ENCODE measurements around the gene CLSTN2. TPM values are rescaled to one million over a fixed set of nuclear protein-coding genes. Genes with fewer than 3 reads are reported as not detected.
A peak's percentile ranks its signal among the peaks of the same experiment; 100 is the strongest.

Gene CLSTN2
- total and polyA plus RNA-seq, 8 donors: 0.31 to 1.1 (median 0.61) TPM

DNA sequence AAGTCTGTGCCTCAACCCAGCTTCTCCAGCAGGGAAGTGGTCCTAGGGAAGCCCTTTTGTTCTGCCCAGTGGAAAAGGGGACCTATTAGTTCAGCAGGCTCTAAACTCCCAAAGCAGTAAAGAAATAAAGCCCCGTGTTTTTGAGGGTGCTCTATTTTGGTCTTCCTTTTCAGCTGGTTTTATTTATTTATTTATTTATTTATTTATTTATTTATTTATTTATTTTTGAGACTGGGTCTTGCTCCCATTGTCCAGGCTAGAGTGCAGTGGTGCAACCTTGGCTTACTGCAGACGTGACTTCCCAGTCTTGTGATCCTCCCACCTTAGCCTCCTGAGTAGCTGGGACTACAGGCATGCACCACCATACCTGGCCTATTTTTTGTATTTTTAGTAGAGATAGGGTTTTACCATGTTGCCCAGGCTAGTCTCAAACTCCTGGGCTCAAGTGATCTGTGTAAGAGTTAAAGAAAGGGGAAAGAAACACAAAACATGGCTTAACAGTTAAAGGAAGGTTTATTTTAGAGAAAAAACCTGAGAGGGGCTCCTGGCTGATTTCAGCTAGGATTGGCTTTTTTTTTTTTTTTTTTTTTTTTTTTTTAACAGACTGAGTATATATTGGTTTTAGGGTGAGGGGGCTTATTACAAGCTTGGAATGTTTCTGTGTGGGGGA lies 154.6 kb downstream of the CLSTN2 start:
- intact Hi-C loops (cut with DNase I): no loop called here
- no peak overlapping the region for H3K27ac ChIP-seq
- H3K9me3 ChIP-seq: peaks cover 0 to 2% of the 10 kb centered on the region in 2 donors
- ATAC-seq (no peak), DNase-seq (no peak)
- TF ChIP-seq, protein P1, sequence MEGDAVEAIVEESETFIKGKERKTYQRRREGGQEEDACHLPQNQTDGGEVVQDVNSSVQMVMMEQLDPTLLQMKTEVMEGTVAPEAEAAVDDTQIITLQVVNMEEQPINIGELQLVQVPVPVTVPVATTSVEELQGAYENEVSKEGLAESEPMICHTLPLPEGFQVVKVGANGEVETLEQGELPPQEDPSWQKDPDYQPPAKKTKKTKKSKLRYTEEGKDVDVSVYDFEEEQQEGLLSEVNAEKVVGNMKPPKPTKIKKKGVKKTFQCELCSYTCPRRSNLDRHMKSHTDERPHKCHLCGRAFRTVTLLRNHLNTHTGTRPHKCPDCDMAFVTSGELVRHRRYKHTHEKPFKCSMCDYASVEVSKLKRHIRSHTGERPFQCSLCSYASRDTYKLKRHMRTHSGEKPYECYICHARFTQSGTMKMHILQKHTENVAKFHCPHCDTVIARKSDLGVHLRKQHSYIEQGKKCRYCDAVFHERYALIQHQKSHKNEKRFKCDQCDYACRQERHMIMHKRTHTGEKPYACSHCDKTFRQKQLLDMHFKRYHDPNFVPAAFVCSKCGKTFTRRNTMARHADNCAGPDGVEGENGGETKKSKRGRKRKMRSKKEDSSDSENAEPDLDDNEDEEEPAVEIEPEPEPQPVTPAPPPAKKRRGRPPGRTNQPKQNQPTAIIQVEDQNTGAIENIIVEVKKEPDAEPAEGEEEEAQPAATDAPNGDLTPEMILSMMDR (IDR thresholded peaks at IDR 0.05): no peak
- H3K4me1 ChIP-seq: no peaks in the 10 kb centered on the region
- no peaks in the 10 kb centered on the region for H3K27me3 ChIP-seq
- H3K36me3 ChIP-seq: no peaks in the 10 kb centered on the region
- no peak overlapping the region for H3K4me3 ChIP-seq

GRCh38 chr3:140091143-140091542 lies 156.2 kb downstream of the CLSTN2 start:
- DNase-seq (peak in 1 of 4 donors; percentile 1), ATAC-seq (no peak)
- H3K4me3 ChIP-seq: no peak overlapping the region
- H3K9me3 ChIP-seq: peaks cover 0 to 2% of the 10 kb centered on the region in 2 donors
- no peaks in the 10 kb centered on the region for H3K27me3 ChIP-seq
- H3K36me3 ChIP-seq: no peaks in the 10 kb centered on the region
- TF ChIP-seq, protein P1 (IDR thresholded peaks at IDR 0.05): no peak
- intact Hi-C loops (cut with DNase I): no loop called here
- no peaks in the 10 kb centered on the region for H3K4me1 ChIP-seq
- no peak overlapping the region for H3K27ac ChIP-seq

DNA sequence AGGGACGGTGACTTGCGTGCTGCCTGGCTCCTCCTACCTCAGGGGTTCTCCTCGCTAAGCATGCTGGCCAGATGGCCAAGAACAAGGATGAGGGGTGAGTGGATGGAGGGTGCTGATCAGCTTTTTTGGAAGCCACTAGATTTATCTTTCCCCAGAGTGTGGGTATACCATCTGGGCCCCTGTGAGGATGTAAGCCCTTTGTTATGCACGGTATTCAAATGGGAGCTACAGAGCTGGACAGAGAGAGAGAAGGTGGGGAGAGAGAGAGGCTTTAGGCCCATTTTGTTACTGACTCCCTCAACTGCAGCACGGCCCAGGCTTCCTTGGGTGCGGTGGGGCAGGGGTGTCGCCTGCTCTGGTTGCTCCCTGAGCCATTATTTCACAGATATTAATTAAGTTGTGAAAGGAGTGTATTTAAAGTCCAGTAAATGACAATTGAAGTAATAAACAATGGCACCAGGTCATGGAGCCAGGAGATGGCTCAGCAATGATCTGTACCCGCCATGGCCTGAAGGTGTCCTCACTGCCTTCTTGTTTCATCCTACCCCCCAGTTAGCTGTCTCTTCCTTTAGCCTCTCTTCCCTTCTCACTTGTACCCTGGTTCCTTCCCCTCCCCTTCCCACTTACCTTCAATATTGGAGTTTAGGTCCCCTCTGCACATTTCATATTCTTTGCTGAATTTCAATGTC lies 158.0 kb downstream of the CLSTN2 start:
- H3K9me3 ChIP-seq: peaks cover 0 to 2% of the 10 kb centered on the region in 2 donors
- H3K4me3 ChIP-seq: no peak overlapping the region
- no peaks in the 10 kb centered on the region for H3K4me1 ChIP-seq
- no peaks in the 10 kb centered on the region for H3K36me3 ChIP-seq
- DNase-seq (peak in 1 of 4 donors; percentile 61), ATAC-seq (no peak)
- H3K27me3 ChIP-seq: no peaks in the 10 kb centered on the region
- no peak overlapping the region for H3K27ac ChIP-seq
- intact Hi-C loops (cut with DNase I): no loop called here
- TF ChIP-seq, protein P1 (IDR thresholded peaks at IDR 0.05): no peak

DNA sequence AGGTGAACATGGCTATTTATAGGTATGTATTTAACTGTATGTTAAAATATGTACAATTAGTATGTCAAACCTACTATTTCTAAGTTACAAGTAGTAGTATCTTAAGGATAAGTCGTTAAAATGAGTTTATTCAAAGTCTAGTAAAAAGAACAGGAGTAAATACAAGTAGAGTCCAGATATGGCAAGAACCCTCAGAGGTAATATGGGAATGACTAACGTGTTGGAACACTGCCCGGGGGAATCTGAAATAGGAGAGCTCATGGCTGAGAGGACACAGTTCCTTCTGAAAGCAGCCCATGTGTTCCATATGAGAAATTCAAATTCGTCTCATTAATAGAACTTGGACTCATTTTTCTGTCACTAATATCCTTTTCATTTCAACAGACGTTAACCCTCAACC lies 158.8 kb downstream of the CLSTN2 start:
- Histone ChIP-seq H3K9me3 (peaks cover 0 to 2% of the 10 kb centered on the region in 2 donors), H3K27me3 (no peaks in the 10 kb centered on the region), H3K27ac (no peak overlapping the region), H3K36me3 (no peaks in the 10 kb centered on the region), H3K4me3 (no peak overlapping the region), H3K4me1 (no peaks in the 10 kb centered on the region)
- TF ChIP-seq, protein P1 (IDR thresholded peaks at IDR 0.05): no peak
- intact Hi-C loops (cut with DNase I): no loop called here
- peak in 3 of 4 donors; percentile 10 to 57 (median 54) for DNase-seq
- ATAC-seq: peak; percentile 86

DNA sequence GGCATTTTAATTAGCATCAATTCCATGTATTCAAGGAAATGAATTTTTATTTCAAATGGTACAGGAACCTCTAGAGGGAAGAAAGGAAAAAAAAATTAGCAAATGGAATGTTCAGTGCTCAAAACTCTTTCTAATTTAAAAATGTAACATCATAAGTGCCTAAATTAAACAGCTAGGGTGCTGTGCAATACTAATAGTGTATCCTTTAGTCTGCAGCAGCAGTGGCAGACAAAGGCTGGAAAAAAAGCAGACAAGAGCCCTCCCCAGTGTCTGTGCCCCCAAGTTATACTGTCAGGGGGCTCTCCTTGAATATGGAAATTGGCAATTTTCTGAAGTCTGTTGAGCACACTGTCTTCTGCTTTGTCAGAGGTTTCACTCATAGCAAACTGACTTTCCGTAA lies 159.5 kb downstream of the CLSTN2 start:
- H3K36me3 ChIP-seq: no peaks in the 10 kb centered on the region
- H3K27me3 ChIP-seq: no peaks in the 10 kb centered on the region
- no peak overlapping the region for H3K27ac ChIP-seq
- H3K9me3 ChIP-seq: peaks cover 0 to 2% of the 10 kb centered on the region in 2 donors
- no peaks in the 10 kb centered on the region for H3K4me1 ChIP-seq
- TF ChIP-seq, protein P1 (IDR thresholded peaks at IDR 0.05): no peak
- intact Hi-C loops (cut with DNase I): no loop called here
- no peak overlapping the region for H3K4me3 ChIP-seq
- ATAC-seq (no peak), DNase-seq (no peak)
